Measurements from ENCODE around the gene SPCS3.

GRCh38 chr4:176380352-176381157, 60.8 kb downstream of the SPCS3 start:
- TF ChIP-seq CTCF (IDR thresholded peaks at IDR 0.05), result no peak
- TF ChIP-seq POLR2A (IDR thresholded peaks at IDR 0.05), result no peak

All from vagina (tissue), 2 donors.